Dedifferentiated amniotic fluid mesenchymal stem cell (primary cell): ENCODE results near the gene DTX2.
A peak's percentile ranks its signal among the peaks of the same experiment; 100 is the strongest.
"Not testable (repeated sequence)": the region's sequence is repeated elsewhere in the genome, so short reads cannot be mapped to it uniquely, and the experiment has no call there.

Source experiments
- DNase-seq: peaks from one replicate; pipeline ENCODE4 v3.0.0-alpha.2; 2016; ENCODE audit errors: extremely low spot score

DTX2 gene

GRCh38 chr7:76461464-76462101 lies at the start of gene DTX2:
DTX2 (plus strand) TSS chr7:76461709; CDS start chr7:76480510, 18,801 bp downstream.
- not testable (repeated sequence) for DNase-seq

GRCh38 chr7:76412249-76412648 lies 49.3 kb upstream of the DTX2 start:
- no peak for DNase-seq

DNA sequence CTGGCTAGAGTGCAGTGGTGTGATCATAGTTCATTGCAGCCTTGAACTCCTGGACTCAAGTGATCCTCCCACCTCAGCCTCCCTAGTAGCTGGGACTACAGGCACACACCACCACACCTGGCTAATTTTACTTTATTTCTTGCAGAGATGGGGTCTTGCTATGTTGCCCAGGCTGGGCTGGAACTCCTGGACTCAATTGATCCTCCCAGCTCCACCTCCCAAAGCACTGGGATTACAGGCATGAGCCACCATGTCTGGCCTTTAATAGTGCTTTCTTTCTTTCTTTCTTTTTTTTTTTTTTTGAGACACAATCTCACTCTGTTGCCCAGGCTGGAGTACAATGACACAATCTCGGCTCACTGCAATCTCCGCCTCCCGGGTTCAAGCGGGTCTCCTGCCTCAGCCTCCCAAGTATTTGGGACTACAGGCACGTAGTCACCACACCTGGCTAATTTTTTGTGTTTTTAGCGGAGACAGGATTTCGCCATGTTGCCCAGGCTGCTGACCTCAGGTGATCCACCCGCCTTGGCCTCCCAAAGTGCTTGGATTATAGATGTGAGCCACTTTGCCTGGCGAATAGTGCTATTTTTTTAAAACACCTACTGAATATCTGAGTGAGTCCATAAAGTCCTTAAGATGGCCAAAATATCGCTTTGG lies 43.7 kb upstream of the DTX2 start:
- not testable (repeated sequence) for DNase-seq

DNA sequence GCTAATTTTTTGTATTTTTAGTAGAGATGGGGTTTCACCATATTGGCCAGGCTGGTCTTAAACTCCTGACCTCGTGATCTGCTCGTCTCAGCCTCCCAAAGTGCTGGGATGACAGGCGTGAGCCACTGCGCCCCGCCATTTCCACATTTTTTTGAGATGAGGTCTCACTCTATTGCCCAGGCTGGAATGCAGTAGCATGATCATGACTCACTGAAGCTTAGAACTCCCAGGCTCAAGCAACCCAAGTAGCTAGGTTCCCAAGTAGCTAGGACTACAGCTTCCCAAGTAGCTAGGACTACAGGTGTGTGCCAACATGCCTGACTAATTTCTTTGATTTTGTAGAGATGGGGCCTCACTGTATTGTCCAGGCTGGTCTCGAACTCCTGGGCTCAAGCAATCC lies 40.4 kb upstream of the DTX2 start:
- DNase-seq = peak; percentile 90

DNA sequence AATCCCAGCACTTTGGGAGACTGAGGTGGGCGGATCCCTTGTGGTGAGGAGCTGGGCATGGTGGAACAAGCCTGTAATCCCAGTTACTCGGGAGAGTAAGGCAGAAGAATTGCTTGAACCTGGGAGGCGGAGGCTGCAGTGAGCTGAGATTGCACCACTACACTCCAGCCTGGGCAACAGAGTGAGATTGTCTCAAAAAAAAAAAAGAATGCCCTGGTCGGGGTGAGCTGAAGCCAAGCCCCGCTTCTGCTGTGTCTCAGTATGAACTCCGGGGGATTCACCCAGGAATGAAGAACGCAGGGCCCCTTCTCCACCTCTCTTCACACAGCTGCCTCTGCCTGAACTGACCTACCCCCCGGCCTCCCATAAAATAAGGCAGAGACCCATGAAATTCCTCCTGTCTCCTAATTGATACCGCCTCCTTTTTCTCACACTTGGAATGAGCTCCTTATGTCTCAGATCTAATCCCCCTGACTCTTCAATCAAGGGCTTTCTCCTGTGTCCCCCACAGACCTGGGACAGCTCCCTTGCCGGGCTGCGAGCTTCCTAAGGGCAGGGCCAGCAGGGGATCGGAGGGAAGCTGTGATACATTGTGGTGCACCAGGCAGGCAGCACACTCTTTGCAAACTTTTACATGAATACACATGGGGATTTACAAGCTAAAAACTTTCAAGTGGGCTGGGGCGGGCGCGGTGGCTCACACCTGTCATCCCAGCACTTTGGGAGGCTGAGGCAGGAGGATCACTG lies 37.7 kb upstream of the DTX2 start:
- DNase-seq = no peak

- DNase-seq = no peak
These were observed 36.9 kb upstream of the DTX2 start, which contains the start of gene ZP3 for GRCh38 chr7:76424413-76425111. ZP3 (plus strand) TSS chr7:76424950; CDS start chr7:76424965, 15 bp downstream.

DNA sequence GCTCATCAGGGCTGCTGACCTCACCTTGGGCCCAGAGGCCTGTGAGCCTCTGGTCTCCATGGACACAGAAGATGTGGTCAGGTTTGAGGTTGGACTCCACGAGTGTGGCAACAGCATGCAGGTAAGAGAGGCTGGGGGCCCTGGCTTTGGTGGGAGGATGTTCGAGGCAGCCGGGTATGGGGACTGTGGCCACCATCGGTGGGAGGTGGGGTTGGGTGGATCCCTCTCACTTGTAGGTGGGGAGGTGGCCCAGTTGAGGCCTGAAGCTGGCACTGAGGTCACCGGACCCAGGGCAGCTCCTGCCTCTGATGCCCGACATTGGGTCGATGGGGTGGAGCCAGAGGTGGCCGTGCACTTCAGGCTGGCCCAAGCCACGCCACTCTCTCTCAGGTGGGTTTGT lies 36.4 kb upstream of the DTX2 start:
- DNase-seq = no peak

GRCh38 chr7:76425558-76425957 lies 36.0 kb upstream of the DTX2 start:
- DNase-seq = not testable (repeated sequence)

- DNase-seq = no peak
These were observed 35.3 kb upstream of the DTX2 start for GRCh38 chr7:76426246-76426645.

- no peak for DNase-seq
These were observed 33.9 kb upstream of the DTX2 start for GRCh38 chr7:76427635-76428034.

DNA sequence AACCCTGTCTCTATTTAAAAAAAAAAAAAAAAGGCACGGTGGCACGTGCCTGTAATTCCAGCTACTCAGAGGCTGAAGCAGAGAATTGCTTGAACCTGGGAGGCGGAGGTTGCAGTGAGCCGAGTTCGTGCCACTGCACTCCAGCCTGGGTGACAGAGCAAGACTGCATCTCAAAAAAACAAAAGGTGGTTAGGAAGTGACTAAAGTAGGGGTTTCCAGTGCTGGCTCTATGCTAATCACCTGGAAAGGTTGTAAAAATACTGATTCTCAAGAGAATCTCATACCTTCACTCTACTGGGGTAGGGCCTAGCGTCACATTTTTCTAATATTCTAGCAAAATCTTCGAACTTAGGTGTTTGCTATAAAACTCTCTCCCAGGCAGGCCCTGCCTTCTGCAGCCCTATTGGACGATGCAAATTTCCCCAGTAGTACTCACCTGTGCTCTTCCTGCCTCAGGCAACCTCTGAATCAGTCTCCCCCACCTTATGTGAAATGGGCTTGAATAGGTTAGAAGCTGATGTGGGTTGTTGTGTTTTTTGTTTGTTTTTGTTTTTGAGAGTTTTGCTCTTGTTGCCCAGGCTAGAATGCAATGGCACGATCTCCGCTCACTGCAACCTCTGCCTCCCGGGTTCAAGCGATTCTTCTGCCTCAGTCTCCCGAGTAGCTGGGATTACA lies 33.2 kb upstream of the DTX2 start:
- DNase-seq = no peak

DNA sequence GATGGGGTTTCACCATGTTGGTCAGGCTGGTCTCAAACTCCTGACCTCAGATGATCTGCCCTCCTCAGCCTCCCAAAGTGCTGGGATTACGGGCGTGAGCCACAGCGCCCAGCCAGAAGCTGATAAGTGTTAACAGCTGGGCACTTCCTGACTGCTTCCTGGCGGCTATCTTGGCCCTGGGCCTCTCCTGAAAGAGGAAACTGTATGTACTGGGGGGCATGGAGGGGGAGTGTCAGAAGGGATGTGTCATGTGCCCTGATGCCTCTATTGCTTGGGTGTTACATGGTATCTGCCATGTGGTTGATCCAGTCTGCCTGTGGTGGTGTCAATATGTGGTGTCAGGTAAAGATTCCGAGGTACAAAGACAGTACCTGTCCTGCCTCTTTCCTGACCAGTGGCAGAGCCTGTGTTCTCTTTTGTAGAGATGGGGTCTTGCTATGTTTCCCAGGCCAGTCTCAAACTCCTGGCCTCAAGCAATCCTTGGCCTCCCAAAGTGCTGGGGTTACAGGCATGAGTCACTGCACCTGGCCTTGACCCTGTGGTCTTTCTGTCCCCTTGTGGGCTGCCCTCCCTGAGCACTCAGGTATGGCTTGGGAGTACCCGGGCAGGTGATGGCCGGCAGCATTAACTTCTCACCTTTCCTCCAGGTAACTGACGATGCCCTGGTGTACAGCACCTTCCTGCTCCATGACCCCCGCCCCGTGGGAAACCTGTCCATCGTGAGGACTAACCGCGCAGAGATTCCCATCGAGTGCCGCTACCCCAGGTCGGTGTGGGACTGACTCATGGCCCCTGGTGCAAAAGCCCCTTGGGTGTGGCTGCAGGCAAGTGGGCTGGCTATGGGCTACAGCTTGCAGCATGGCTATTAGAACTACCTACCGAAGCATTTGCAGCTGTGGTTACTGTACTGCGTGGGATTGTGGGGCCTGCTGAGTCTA lies 32.4 kb upstream of the DTX2 start:
- DNase-seq = no peak

GRCh38 chr7:76430211-76430610 lies 31.3 kb upstream of the DTX2 start:
- DNase-seq = no peak

GRCh38 chr7:76430836-76431235 lies 30.7 kb upstream of the DTX2 start:
- DNase-seq = no peak

GRCh38 chr7:76437873-76438272 lies 23.6 kb upstream of the DTX2 start:
- DNase-seq = peak; percentile 69

GRCh38 chr7:76439120-76439888 lies 22.2 kb upstream of the DTX2 start:
- DNase-seq = not testable (repeated sequence)

DNA sequence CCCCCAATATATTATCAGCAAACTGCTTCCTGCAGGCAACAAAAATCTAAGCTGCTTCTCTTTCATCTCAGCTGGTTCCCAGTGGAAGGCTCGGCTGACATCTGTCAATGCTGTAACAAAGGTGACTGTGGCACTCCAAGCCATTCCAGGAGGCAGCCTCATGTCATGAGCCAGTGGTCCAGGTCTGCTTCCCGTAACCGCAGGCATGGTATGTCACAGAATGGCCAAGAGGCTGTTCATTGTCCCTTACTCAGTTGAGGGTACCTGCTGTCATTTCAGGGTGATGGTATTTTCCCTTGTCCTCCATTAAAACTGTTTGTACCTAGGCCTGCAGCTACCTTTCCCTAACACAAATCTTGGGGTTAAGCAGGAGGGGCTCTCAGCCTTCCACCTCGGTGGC lies 21.1 kb upstream of the DTX2 start:
- DNase-seq = not testable (repeated sequence)

- DNase-seq = not testable (repeated sequence)
These were observed 19.7 kb upstream of the DTX2 start for GRCh38 chr7:76441792-76442191.

DNA sequence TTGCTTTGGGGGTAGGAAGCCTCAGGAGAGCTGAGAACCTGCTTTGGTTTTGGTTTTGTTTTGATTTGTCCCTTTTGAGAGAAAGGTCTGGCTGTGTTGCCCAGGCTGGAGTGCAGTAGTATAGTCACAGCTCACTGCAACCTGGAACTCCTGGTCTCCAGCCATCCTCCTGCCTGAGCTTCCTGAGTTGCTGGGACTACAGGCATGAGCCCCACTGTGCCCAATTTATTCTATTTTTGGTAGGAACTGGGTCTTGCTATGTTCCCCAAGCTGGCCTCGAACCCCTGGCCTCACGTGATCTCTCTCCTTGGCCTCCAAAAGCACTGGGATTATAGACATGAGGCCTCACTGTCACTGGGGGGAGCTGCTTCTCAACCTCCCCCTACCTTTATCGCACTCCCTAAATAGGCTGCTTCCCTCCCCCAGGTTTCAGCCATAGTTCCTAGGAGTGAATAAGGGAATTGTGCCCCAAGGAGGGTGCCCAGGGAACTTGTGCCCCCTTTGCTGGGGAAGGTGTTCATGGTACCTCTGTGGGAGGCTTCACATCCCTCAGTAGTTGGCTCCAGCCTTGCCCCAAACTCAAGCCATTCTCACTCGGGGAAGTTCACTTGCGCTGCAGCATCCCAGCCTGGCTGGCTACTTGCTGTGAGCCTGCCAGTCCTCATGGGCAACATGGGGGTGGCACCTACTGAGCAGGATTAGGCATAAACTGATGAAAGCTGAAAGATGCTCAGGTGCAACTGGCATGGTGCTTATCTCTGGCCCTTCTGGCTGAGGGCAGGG lies 18.7 kb upstream of the DTX2 start:
- not testable (repeated sequence) for DNase-seq
